Measurements from ENCODE around the gene WWOX. TPM values are rescaled to one million over a fixed set of nuclear protein-coding genes. Genes with fewer than 3 reads are reported as not detected.

The WWOX gene
- total RNA-seq, 1 donor from 2014 or later, result 19.2 TPM

GRCh38 chr16:78608305-78608776, 508.9 kb downstream of the WWOX start:
- Histone ChIP-seq H3K27ac (no peak overlapping the region), H3K9me3 (no peaks in the 10 kb centered on the region), H3K36me3 (no peaks in the 10 kb centered on the region), H3K4me1 (no peaks in the 10 kb centered on the region), H3K4me3 (peak overlapping the region; percentile 18), H3K27me3 (ENCODE audit: low read depth) (no peaks in the 10 kb centered on the region)
- intact Hi-C loops (cut with DNase I), result no loop called here
- no peak for DNase-seq
- peak in 1 of 2 donors; percentile 24 for ATAC-seq
- TF ChIP-seq, protein P1, sequence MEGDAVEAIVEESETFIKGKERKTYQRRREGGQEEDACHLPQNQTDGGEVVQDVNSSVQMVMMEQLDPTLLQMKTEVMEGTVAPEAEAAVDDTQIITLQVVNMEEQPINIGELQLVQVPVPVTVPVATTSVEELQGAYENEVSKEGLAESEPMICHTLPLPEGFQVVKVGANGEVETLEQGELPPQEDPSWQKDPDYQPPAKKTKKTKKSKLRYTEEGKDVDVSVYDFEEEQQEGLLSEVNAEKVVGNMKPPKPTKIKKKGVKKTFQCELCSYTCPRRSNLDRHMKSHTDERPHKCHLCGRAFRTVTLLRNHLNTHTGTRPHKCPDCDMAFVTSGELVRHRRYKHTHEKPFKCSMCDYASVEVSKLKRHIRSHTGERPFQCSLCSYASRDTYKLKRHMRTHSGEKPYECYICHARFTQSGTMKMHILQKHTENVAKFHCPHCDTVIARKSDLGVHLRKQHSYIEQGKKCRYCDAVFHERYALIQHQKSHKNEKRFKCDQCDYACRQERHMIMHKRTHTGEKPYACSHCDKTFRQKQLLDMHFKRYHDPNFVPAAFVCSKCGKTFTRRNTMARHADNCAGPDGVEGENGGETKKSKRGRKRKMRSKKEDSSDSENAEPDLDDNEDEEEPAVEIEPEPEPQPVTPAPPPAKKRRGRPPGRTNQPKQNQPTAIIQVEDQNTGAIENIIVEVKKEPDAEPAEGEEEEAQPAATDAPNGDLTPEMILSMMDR (IDR thresholded peaks at IDR 0.05), result no peak

- ATAC-seq, result no peak
- no peak for DNase-seq
- Histone ChIP-seq H3K4me1 (no peaks in the 10 kb centered on the region), H3K27ac (no peak overlapping the region), H3K27me3 (ENCODE audit: low read depth) (no peaks in the 10 kb centered on the region), H3K9me3 (no peaks in the 10 kb centered on the region), H3K36me3 (no peaks in the 10 kb centered on the region), H3K4me3 (no peak overlapping the region)
- intact Hi-C loops (cut with DNase I), result no loop called here
- TF ChIP-seq, protein P1 (IDR thresholded peaks at IDR 0.05), result no peak
Measured at GRCh38 chr16:78609402-78610274, 510.2 kb downstream of the WWOX start.

DNA sequence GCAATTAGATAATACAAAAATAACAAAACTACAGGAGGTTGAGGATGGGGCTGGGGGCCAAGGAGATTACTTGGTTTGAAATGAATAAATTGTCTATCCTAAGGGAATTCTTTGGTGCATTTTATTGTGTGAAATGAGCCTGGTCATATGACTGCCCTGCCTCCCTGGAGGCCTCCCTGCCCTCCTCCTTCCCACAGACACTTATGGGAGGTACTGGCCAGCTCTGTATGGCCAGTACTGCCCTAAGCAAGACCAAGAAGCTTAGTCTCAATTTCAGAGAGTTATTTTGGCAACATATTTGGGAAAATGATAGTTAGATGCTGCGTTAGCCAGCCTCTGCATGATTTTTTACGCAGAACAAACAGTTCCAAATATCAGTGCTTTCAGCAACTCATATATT, 511.9 kb downstream of the WWOX start:
- intact Hi-C loops (cut with DNase I), result no loop called here
- H3K27ac ChIP-seq, result no peak overlapping the region
- H3K4me3 ChIP-seq, result no peak overlapping the region
- H3K9me3 ChIP-seq, result no peaks in the 10 kb centered on the region
- ATAC-seq (no peak), DNase-seq (no peak)
- H3K4me1 ChIP-seq, result no peaks in the 10 kb centered on the region
- no peaks in the 10 kb centered on the region for H3K36me3 ChIP-seq
- no peaks in the 10 kb centered on the region for H3K27me3 ChIP-seq (ENCODE audit: low read depth)
- TF ChIP-seq, protein P1 (IDR thresholded peaks at IDR 0.05), result no peak

DNA sequence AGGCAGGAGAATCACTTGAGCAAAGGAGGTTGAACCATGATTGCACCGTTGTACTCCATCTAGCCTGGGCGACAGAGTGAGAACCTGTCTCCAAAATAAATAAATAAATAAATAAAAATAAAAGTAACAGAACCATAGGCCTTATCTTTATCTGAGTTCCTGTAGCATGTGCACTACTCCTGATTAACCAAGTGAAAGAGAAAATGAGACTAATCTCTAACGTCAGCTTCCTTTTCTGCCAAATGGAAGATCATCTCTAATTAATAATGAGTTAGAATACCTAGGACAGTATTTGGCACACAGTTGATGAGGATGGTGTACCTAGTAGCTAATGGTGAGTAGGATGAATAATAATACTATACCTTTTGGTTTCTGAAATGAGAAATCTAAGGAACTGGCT, 520.4 kb downstream of the WWOX start:
- intact Hi-C loops (cut with DNase I), result no loop called here
- no peaks in the 10 kb centered on the region for H3K36me3 ChIP-seq
- DNase-seq (no peak), ATAC-seq (no peak)
- H3K27me3 ChIP-seq (ENCODE audit: low read depth), result no peaks in the 10 kb centered on the region
- H3K4me3 ChIP-seq, result no peak overlapping the region
- TF ChIP-seq, protein P1 (IDR thresholded peaks at IDR 0.05), result no peak
- H3K27ac ChIP-seq, result no peak overlapping the region
- H3K9me3 ChIP-seq, result peaks cover 4% of the 10 kb centered on the region
- H3K4me1 ChIP-seq, result no peaks in the 10 kb centered on the region

- no peak for ATAC-seq
- Histone ChIP-seq H3K27me3 (ENCODE audit: low read depth) (no peaks in the 10 kb centered on the region), H3K36me3 (no peaks in the 10 kb centered on the region), H3K4me3 (no peak overlapping the region), H3K4me1 (no peaks in the 10 kb centered on the region), H3K27ac (no peak overlapping the region), H3K9me3 (peaks cover 4% of the 10 kb centered on the region)
- no peak for DNase-seq
- intact Hi-C loops (cut with DNase I), result no loop called here
- TF ChIP-seq, protein P1 (IDR thresholded peaks at IDR 0.05), result no peak
Measured at GRCh38 chr16:78620291-78620690, 520.8 kb downstream of the WWOX start.

Data from lower lobe of right lung (tissue), 2 donors.